ENCODE measurements around the gene MORN1.

MORN1 gene

DNA sequence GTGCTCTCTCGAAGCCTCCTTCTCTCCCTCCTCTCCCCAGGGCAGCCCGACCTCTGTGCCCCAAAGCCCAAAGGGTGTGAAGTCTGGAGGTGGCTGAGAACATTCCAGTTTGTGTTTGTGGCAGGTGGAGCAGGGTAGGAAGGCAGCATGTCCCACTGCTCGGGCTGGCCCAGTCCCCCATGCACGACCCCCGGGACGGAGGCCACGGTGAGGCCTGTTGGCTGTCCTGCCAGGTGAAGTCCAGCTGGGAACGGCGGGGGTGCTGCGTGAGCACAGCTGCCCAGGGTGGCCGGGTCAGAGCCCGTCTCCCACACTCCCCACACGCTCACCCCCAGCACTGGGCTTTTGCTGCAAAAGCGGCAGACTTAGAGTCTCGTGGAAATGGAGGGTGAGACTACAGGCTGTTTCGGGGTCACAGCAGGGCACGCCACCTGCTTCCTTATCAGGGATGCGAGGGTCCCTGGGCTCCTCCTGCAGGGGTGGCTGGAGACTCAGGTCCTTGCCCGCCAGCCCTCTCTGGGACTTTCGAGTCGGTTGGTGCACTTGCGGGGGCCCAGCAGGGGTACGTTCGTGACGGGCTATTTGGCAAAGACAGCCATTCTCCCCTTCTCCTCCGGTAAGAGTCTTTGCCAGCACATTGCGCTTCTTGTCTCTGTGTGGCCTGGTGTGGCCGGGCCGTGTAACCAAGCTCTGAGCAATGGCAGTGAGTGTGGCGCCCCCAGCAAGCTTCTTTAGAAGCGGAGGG is 40.3 kb downstream of the MORN1 start:
- DNase-seq (ENCODE audit: low spot score) = no peak

DNA sequence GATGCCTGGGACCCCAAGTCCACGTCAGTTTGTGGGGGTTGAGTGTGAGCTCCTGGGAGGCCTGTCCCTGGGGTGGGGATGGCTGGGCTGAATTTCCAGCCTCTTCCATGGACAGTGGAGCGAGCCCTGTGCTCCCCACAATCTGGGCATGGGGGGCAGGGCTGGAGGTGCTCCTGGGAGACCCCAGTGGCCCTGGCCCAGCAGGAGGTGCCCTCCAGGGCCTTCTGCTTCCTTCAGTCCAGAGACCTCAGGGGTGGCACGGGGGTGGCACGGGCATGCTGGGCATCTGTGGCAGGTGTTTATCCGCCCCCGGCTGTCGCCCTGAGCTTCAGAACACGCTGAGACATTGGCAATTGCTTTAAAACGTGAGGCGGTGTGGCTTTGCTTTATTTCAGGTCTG is 40.9 kb downstream of the MORN1 start:
- DNase-seq (ENCODE audit: low spot score) = no peak

DNA sequence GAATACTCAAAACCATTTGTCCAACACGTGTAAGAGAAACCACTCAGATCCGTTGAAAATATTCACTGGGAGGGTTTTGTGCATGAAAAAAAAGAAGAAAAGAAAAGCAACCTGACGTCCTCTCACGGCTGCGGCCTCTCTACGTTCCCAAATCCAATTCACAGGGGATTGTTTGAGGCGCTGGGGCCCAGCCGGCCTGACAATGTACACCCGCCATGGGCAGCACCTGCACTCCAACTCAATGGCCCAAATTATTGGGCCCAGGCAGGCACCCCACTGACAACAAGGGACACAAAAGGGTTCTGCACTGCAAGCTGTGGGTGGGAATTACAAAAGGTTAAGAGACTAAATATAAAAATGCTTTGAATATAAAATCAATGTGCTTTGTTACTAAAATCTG is 41.5 kb downstream of the MORN1 start:
- DNase-seq (ENCODE audit: low spot score) = no peak

DNA sequence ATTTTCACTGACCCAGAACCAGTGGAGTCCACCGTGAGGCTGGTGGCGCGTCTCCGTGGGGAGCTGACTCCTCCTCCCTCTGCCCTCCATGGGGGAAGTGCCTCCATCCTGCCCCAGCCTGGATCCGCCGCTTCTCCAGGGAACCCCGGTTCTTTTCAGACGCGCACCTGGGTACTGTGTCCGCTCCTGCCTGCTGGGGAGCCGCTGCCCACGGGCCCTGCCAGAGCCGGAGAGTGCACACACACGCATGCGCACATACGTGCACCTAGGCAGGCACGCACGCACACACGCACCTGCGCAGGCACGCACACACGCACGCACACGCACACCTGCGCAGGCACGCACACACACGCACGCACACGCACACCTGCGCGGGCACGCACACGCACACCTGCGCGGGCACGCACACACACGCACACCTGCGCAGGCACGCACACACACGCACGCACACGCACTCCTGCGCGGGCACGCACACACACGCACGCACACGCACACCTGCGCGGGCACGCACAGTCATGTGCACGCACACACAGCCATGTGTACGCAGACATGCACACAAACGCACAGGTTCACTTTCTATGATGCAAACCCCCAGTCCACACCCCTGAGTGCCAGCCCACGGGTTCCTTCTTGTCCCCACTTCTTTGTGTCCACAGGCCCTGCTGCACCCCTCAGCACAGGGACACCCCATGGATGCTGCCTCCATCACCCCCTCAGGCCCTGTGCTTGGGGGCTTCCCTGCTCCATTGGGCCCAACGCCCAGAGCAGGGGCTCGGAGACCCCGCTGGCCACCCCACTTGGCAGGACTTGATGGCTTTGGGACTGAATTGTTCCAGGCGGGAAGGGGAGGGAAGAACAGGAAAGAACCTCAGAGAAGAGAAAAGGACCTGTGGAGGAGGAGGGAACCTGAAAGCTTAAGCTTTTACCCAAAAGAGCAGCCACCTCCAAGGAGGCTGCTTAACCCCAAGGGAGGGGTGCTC is 42.7 kb downstream of the MORN1 start:
- DNase-seq (ENCODE audit: low spot score) = no peak

DNA sequence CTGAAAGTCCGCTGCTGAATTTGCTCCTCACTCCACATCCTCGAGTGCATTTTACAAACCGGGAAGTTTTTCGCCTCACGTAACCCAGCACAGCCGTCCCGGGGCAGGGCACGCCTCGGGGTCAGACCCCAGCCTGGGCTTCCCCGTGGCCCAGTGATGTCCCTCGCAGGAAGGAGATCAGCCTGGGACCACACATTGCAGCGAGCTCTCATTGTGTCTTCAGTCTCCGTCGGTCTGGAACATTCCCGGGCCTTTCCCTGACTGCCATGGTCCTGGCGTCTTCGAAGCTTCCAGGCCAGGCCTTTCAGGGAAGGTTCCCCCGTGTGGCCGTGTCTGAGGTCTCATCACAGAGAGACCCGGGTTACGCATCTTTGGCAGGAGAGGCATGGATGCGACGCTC is 43.5 kb downstream of the MORN1 start:
- no peak for DNase-seq (ENCODE audit: low spot score)

DNA sequence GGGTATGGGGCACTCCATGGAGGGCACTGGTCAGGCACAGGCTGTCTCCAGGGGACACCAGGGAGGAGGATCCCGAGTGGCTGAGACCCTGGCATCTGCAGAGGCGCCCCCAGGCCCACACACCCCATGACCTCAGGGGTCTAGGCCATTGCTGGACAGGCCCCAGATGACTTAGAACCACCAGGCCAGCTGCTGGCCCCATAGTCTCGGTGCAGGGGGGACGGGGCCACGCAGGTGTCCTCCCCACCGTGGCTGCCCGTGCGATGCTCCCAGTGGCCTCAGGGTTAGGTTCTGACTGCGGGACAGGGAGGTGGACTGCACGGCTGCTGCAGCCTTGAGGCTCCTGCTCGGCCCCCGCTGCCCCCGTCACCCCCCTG is 44.0 kb downstream of the MORN1 start:
- no peak for DNase-seq (ENCODE audit: low spot score)

DNA sequence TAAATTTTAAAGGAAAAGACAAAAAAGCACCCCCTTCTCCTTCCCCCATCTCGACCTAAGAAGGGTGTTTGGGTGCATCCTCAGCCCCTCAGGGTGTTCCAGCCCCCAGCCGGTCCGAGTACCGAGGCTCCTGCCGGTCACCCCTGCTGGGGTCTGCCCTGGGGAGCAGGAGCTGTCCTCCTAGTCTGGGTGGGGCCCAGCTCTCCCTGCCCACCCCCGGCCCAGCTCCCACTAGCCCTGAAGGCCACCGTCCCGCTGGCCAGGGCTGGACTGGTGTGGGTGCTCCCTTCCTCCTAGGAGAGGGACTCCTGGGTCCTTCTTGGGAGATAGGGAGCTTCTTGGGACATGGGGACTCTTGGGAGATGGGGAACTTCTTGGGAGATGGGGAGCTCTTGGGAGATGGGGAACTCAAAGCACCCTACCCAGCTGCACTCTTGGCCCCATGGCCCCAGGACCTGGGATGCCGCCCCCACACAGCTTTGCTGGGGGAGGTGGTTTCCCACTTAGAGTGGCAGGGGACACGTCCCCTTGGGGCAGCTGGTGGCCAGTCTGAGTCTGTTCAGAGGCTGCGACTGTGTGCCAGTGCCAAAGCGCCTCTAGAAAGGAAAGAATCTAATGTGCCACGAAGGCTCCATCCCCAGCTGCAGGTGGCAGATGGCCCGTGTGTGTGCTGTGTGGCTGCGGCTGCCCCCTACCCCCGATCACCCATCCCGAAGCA is 44.5 kb downstream of the MORN1 start:
- DNase-seq (ENCODE audit: low spot score) = no peak

DNA sequence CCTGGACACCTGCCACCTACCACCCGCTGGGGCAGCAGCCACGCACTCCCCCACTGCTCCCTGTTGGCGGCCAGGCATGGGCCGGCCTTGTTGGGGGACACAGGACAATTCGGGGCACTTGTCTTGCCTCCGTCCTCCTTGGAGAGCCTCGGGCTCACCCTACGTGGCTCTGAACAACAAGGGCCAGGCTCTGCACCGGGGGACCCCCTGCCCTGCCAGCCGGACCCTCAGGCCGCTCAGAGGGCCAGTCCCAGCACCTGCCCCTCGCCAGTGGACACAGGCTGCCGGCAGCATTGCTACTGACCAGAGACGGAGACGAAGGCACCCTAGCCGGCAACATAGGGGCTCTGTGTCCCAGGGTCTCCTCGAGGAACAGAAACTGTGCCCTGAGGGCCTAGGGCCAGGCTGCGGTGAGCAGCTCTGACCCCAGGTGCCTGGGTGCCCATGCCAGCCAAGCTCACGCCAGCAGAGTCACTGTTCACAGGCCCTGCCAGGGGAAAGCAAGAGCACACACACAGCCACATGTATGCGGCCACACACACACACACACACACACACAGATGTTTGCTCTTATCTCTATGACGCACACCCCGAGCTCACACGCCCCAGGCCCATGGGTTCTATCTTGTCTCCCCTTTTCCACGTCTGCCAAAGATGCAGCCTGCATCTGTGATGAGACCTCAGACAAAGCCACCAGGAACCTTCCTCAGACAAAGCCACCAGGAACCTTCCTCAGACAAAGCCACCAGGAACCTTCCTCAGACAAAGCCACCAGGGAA is 45.9 kb downstream of the MORN1 start:
- DNase-seq (ENCODE audit: low spot score) = no peak

DNA sequence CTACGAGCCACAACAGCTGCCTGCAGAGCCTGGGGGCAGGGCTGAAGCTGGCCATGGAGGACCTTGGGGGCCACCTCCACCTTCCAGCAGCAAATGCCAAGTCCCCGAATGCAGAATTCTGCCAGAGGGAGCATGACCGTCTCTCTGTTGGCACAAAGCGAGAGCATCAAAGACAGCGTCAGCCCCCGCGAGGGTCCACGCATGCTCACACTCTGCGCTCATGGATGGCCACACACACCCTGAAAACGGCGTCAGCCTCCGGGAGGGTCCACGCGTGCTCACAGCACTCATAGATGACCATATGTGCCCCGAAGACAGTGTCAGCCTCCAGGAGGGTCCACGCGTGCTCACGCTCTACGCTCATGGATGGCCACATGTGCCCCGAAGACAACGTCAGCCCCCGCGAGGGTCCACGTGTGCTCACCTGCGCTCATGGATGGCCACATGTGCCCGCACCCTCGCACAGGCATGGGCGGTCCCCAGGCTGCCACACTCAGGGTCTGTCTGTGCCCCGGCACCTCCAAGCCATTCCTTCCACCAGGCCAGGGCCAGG is 46.5 kb downstream of the MORN1 start:
- no peak for DNase-seq (ENCODE audit: low spot score)

DNA sequence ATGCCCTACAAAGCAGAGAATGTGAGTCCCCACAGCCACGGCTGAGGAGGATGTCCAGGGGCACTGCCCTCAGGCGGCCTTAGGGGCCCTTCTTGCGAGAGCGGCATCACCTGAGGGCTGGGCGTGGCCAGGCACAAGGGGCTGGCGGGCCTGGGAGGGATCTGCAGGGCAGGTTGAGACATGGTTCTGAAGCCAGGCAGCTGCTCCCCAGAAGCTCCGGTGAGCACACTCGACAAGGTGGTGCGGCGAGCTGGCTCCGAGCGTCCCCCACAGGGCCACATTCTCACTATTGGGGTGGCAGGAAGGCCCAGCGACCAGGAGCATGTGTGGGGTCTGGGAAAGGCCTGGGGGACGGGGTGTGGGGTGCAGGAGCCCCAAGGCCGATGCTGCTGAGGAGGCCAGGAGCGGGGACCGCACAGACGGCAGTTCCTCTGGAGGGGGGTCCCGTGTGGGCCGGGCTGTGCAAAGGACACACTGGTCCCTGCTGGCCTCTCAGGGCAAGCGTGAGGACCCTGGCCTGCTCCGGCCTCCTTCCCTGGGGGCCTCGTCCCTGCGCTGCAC is 47.2 kb downstream of the MORN1 start:
- no peak for DNase-seq (ENCODE audit: low spot score)

DNA sequence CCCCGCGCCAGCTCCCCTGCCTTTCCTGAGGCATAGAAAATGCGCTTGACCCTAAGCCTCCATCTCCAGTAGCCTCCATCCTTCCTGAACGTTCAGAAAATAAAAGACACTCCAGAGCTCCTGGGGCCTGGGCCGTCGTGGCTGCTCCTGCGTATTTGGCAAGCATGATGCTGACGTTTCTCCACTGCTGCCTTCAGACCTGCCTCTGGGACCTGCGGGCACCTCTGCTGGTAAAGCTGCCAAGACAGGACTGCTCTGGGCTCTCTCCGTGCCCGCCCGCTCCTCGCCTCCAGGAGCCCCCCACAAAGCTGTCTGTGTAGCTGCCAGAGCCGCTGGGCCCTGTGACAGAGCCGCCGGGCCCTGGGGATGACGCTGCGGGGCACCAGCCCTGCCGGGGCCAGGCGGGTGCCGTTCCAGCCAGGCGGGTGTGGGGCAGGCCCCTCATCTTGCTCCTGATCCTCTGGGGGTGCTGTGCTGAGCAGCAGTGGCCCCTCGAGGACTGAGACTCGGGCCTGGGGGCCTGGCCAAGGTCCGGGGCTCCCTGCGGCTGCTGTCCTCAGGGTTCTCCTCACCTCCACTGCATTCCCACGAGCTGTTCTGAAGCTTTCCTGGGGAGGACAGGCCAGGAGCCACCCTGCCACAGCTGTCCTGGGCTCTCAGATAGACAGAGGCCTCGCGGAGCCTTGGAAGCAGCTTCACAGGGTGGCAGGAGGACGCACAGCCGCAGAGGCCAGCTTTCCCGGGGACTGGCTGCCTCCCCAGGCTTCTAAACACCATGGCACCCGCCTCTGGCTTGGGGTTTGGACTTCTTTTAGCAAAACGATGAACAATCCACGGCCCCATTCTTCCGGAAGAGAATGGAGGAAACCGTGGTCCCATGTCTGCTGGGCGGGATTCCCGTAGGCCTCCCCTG is 48.1 kb downstream of the MORN1 start:
- no peak for DNase-seq (ENCODE audit: low spot score)

DNA sequence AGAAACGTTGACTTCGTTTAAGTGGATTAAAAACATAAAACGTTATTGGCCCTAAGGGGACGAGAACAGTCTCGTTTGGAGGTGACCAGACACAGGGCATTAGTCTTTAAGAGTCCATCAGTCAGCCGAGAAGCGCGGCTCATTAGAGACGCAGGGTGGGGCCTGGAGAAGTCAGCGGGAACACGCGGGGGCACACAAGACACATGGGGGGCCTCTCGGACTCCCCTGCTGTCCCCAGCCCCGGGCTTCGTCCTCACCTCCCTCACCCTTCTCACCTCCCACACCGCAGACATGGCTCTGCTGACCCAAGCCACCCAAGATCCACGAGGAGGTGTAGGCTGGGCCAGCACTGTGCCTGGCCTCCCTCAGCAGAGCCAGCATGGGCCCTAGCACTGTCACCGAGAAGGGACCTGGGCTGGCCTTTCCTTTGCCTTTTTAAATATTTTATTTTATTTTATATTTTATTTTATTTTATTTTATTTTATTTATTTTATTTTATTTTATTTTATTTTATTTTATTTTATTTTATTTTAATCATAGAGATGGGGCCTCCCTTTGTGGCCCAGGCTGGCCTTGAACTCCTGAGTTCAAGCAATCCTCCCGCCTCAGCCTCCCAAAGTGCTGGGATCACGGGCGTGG is 48.9 kb downstream of the MORN1 start:
- DNase-seq (ENCODE audit: low spot score) = no peak

DNA sequence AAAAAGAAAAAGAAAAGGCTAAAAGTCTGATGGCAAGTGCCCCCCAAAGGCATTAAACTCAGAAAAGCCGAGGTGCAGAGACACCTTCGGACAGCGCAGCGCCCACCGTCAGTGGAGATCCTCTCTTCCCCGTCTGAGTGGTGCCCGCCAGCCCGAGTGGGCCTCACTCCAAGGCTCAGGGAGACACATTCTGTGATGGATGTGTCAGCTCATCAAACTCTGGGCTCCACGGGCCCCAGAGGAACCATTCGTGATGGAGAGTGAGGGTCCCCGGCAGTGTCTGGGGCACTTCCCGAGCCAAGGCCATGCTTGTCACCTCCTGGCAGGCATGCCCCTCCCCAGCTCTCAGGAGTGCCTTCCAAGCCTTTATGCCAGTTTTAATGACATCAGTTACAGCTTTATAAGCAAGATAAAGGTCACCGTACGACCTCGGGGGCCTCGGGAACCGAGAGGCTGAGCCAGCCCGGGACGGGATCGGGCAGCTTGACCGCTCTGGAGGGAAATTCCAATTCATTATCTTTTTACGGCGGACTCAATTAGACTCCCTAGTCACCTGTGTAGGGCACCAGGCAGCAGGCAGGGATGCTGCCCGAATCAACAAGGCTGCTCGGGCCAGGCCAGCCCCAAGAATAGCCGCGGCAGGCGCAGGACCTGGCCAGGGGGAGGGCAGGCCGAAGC is 49.5 kb downstream of the MORN1 start:
- DNase-seq (ENCODE audit: low spot score) = no peak

DNA sequence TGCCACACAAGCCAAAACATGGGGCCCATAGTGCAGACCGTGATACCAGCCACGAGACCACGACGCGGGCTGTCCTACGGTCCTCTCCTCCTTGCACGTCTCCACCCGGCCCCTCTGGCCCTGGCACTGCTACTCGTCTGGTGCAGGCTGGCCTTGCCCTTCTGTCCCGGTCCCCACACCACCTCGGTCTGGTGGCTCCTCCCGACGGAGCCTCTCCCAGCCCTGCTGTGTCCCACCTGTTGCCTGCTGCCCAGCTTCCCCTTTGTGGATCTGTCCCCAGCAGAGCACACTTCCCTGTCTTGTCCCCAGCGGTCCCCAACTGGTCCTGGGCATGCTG is 50.5 kb downstream of the MORN1 start:
- no peak for DNase-seq (ENCODE audit: low spot score)

DNA sequence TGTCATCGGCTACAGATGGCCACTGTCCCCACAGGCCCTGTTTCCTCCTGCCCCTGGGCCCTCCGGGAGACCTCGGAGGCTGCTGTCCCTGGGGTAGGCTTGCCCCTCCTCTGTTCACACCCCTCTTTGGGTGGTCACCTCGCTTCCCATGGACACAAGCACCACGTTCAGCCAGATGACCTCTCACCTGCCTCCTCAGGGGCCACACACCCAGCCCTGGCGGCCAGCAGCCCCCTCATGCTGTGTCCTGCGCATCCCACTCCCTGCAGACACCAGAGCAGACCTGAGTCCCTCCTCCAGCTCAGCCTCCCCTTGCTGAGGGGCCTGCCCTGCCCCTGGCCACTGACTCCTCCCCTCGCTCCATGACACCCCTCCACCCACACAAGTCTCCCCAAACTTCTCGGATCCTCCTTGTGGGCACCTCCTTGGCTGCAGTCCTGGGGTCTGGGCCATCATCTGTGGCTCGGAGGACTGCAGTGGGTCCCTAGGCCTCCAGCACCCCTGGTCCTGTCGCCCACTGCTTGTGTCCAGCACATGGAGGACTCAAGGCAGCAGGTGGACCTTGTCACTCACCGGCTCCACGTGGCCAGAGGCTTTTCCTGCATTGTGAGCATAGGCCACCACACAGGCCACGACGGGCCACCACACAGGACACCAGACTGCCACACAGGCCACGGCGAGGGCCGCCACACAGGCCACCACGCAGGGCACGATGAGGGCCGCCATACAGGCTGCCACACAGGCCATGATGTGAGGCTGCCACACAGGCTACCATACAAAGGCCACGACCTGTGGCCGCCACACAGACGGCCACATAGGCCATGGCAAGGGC is 51.1 kb downstream of the MORN1 start:
- DNase-seq (ENCODE audit: low spot score) = no peak

DNA sequence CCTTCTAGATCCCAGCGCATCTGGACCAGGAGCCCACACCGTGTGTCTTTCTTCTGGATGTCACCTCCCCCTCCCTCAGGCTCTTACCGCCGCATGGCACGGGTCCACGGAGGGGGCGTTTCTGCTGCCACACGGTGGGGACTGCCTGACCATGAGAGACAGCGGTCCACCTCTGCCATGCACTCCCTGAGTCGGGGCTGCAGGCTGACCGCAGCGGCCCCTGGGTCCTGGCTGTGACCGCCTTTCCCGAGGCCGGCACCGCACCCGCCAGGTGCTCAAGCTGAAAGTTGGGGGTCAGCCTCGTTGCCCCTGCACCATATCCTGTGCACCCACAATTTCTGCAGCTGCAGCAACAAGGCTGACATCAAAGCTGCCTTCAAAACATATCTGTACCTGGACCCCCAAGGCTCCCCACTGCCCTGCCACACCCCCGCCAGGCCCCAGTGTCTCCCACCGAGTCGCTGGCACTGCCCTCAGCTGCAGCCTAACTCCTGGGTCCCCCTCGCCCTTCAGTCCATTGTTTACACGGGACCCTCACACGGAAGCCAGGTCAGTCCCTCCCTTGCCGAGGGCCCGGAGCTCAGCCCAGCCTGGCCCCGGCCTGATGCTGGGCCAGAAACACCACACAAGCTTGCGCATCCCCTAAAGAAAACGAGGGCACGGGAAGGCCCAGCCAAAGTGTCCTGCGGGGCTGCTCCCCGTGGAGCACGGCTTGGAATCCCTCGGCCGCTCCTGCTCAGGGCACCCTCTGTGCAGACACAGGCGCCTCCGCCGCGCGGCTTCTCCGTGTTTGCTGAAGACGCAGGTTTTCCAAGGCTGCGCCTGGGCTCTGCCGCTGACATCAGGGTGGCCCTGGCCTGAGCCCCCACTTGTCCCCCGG is 51.9 kb downstream of the MORN1 start:
- DNase-seq (ENCODE audit: low spot score) = no peak

DNA sequence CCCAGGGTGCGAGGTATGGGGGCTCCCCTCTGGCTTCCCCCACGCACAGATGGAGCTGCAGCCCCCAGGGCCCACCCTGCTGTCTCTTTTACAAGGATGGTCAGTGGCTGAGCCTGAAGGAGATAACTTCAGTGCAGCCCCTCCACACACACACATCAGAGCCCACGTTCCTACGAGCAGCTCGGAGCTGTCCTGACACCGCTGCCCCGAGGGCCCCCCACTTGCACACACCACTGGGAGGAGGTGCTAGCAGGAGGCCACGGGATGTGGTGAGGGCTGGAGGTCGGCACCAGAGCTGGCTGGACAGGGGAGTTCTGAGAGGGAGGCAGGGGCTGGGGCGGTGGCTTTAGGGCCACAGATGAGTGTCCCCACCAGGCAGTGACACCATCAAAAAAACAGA is 53.9 kb downstream of the MORN1 start:
- DNase-seq (ENCODE audit: low spot score) = no peak

Data from kidney tubule cell (primary cell).